ENCODE data around the gene MXRA8.

The MXRA8 gene

DNA sequence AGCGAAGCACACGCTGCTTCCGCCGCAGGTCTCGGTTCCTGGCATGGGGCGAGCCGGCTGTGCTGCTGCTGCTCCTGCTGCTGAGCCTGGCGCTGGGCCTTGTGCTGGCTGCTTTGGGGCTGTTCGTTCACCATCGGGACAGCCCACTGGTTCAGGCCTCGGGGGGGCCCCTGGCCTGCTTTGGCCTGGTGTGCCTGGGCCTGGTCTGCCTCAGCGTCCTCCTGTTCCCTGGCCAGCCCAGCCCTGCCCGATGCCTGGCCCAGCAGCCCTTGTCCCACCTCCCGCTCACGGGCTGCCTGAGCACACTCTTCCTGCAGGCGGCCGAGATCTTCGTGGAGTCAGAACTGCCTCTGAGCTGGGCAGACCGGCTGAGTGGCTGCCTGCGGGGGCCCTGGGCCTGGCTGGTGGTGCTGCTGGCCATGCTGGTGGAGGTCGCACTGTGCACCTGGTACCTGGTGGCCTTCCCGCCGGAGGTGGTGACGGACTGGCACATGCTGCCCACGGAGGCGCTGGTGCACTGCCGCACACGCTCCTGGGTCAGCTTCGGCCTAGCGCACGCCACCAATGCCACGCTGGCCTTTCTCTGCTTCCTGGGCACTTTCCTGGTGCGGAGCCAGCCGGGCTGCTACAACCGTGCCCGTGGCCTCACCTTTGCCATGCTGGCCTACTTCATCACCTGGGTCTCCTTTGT lies 24.7 kb downstream of the MXRA8 start:
- no peak for ATAC-seq

GRCh38 chr1:1332774-1333480 lies 25.4 kb downstream of the MXRA8 start:
- ATAC-seq: no peak

DNA sequence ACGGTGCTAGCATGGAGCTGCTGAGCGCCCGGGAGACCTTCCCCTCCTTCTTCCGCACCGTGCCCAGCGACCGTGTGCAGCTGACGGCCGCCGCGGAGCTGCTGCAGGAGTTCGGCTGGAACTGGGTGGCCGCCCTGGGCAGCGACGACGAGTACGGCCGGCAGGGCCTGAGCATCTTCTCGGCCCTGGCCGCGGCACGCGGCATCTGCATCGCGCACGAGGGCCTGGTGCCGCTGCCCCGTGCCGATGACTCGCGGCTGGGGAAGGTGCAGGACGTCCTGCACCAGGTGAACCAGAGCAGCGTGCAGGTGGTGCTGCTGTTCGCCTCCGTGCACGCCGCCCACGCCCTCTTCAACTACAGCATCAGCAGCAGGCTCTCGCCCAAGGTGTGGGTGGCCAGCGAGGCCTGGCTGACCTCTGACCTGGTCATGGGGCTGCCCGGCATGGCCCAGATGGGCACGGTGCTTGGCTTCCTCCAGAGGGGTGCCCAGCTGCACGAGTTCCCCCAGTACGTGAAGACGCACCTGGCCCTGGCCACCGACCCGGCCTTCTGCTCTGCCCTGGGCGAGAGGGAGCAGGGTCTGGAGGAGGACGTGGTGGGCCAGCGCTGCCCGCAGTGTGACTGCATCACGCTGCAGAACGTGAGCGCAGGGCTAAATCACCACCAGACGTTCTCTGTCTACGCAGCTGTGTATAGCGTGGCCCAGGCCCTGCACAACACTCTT lies 26.2 kb downstream of the MXRA8 start:
- no peak for ATAC-seq

GRCh38 chr1:1331068-1331965 lies 27.0 kb downstream of the MXRA8 start, which contains the start of gene TAS1R3:
Gene TAS1R3 (plus strand): TSS chr1:1331280. CDS start chr1:1331346, 66 bp downstream.
- no peak for ATAC-seq

GRCh38 chr1:1330366-1331067 lies 27.8 kb downstream of the MXRA8 start:
- ATAC-seq: no peak

DNA sequence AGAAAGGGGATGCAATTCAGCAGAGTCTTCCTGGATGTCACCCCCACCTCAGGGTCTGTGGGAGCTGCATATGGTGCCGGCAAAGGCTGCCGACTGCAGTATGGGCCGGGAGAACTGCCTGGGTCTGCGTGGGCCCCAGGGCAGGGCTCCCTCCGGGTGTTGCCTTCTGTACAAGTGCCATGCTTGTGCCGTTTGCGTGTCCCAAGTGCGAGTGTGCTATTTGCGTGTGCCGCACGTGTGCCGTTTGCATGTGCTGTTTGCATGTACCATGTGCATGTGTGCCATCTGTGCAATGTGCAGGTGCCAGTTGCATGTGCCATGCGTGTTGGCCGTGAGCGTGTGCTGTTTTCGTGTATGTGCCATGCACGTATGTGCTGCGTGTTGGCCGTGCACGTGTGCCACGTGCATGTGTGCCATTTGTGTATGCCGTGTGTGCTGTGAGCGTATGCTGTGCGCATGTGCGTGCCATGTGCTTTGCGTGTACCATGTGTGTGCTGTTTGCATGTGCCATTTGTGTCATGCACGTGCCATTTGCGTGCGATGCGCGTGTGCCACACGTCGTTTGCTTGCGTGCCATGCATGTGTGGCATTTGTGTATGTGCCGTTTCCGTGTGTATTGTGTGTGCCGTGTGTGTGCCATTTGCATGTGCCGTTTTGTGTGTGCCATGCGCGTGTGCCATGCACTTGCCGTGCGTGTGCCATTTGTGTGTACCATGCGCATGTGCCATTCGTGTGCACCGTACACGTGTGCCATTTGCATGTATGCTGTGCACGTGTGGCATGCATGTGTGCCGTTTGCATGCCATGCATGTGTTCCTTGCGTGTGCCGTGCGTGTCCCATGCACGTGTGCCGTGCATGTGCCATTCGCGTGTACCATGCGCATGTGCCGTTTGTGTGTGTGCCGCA lies 28.8 kb downstream of the MXRA8 start:
- no peak for ATAC-seq

- no peak for ATAC-seq
Measured at GRCh38 chr1:1328254-1328653, 30.1 kb downstream of the MXRA8 start.

DNA sequence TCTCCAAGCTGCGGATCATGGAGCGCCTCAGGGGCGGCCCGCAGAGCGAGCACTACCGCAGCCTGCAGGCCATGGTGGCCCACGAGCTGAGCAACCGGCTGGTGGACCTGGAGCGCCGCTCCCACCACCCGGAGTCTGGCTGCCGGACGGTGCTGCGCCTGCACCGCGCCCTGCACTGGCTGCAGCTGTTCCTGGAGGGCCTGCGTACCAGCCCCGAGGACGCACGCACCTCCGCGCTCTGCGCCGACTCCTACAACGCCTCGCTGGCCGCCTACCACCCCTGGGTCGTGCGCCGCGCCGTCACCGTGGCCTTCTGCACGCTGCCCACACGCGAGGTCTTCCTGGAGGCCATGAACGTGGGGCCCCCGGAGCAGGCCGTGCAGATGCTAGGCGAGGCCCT lies 31.1 kb downstream of the MXRA8 start:
- no peak for ATAC-seq

DNA sequence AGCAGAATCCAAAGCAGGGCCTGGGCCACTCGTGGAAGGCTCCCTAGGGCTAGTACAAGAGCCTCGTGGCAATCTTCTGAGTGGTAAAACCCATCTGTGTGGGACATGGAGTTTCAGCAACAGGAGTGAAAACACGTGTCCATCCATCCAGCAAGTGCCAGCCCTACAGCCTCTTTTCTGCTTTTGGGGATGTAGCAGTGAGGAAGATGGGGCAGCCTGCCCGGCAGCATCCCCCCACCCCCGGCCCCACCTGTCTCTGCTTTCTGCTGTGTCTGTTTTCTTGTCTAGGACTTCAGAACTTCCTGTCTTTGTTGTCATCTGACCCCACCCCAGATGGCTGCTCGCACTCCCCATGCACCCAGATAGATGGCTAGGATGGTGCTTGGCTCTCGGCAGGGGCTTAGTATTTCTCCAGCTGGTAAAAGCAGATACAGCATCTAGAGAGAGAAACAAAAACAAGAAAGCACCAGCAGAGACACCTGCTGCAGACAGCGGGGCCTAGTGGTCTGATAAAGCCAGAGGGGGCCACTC lies 32.2 kb downstream of the MXRA8 start:
- ATAC-seq: no peak

- no peak for ATAC-seq
Measured at GRCh38 chr1:1325288-1326074, 32.9 kb downstream of the MXRA8 start.

DNA sequence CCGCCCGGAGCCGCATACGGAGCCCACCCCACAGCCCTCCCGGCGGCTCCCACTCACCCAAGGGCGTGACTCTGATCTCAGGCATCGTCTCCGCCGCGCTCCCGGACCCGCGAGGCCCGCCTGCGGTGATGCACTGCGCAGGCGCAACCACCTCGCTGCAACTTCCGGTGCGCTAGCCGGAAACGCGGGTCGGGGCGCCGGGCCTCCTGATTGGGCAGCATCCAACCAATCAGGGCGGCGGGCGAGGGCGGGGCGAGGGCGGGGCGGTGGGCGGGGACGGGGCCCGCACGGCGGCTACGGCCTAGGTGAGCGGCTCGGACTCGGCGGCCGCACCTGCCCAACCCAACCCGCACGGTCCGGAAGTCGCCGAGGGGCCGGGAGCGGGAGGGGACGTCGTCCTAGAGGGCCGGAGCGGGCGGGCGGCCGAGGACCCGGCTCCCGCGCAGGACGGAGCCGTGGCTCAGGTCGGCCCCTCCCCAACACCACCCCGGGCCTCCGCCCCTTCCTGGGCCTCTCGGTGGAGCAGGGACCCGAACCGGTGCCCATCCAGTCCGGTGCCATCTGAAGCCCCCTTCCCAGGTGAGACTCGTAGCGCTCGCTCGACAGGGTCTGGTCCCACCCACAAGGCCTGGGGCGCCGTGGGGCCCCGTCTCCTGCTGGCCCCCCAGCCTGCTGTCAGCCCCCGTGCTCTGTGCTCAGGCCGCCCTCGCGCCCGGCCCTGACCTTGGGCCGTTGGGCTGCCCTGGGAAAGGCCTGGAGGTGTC lies 33.6 kb downstream of the MXRA8 start, which contains the start of the genes CPTP and INTS11:
Gene CPTP (plus strand): TSS at position 279 of the 764 bp plus-strand sequence. CDS start 2,109 bp downstream, outside the sequence.
Gene INTS11 (minus strand): TSS at position 137 of the 764 bp plus-strand sequence. CDS start 52 bp downstream, at position 85.
- ATAC-seq: peak; percentile 85 to 89

DNA sequence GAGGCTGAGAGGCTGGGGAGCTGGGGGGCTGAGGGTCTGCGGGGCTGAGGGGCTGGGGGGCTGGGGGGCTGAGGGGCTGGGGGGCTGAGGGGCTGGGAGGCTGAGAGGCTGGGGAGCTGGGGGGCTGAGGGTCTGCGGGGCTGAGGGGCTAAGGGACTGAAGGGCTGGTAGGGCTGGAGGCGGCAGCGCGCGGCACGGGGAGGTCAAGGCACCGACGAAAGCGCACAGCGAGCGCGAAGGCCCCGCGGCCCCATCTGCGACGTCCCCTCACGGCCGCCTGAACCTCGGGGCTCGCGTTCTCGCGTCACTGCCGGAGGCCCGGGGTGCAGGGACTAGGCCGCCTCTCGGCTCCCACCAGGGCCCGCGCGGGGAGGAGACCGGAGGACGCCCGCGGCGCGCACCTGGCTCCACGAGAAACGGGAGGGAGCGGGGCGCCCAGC lies 34.3 kb downstream of the MXRA8 start:
- peak; percentile 28 to 38 for ATAC-seq

GRCh38 chr1:1322952-1323351 lies 35.4 kb downstream of the MXRA8 start:
- no peak for ATAC-seq

GRCh38 chr1:1322418-1322817 lies 35.9 kb downstream of the MXRA8 start:
- ATAC-seq: no peak

GRCh38 chr1:1321477-1321876 lies 36.9 kb downstream of the MXRA8 start:
- no peak for ATAC-seq

DNA sequence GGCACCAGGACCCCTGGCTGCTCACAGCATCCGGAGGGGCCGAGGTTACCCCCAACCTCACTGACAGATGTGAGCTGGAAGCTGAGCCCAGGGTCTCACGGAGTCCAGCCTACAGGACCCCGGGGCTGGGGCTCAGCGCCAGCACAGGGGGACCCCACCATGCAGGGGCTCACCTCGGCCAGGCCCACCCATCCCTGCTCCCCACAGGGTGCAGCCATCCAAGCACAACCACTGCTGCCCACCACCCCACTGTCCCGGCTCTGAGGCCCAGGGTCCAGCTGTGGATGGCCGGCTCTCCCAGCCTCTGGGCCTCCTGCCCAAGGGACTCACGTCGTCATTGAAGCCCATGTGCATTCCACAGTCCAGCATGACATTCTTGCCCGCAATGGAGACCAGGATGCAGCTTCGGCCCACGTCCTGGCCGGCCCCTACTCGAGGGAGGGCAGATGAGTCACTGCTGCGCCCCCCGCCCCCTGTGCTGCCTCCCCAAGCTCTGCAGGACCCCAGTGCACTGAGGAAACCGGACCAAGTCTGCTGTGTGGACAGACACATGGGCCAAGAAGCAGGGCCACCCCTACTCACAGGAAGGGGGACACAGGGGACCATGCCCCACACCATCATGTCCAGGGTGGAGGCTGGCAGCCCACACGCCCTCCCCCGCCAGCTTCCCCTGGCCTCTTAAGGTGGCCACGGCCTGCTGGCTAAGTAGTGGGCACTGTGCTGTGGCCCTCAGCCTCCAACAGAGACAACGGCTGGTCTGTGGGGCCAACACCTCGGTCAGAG lies 37.5 kb downstream of the MXRA8 start:
- ATAC-seq: no peak

GRCh38 chr1:1319646-1319941 lies 38.8 kb downstream of the MXRA8 start:
- no peak for ATAC-seq
